ENCODE results near the gene GOLPH3. TPM values are rescaled to one million over a fixed set of nuclear protein-coding genes. Genes with fewer than 3 reads are reported as not detected.
"Not testable (repeated sequence)": the region's sequence is repeated elsewhere in the genome, so short reads cannot be mapped to it uniquely, and the experiment has no call there.

Gene GOLPH3
- polyA plus RNA-seq, 1 donor from 2014 or later, result 75.8 TPM

- Histone ChIP-seq H3K27me3 (ENCODE audit: insufficient read depth, low read depth, low read length) (no peaks in the 10 kb centered on the region), H3K27ac (ENCODE audit: low read length) (no peak overlapping the region), H3K9ac (ENCODE audit: low read length) (no peak overlapping the region), H3K4me2 (ENCODE audit: low read length) (no peak overlapping the region), H3K9me2 (ENCODE audit: insufficient read depth, low read length) (no peaks in the 10 kb centered on the region), H2AFZ (ENCODE audit: low read depth, low read length) (no peak overlapping the region), H3K36me3 (ENCODE audit: insufficient read depth, low read length) (no peaks in the 10 kb centered on the region), H3K9me3 (ENCODE audit: low read length) (no peaks in the 10 kb centered on the region), H3K79me2 (replicated peaks; ENCODE audit: insufficient read depth, low read length) (no peaks in the 10 kb centered on the region), H3K4me3 (ENCODE audit: low read length) (no peak overlapping the region), H3F3A (ENCODE audit: insufficient read depth, low read length, poor library complexity, severe bottlenecking) (no peaks in the 10 kb centered on the region), H4K20me1 (ENCODE audit: insufficient read depth) (no peaks in the 10 kb centered on the region)
- no peak for TF ChIP-seq CTCF (IDR thresholded peaks at IDR 0.05; ENCODE audit: poor library complexity, severe bottlenecking)
- TF ChIP-seq EZH2 (IDR thresholded peaks at IDR 0.05; ENCODE audit: borderline replicate concordance, insufficient read depth, low read length, poor library complexity, severe bottlenecking), result no peak
- no peak for TF ChIP-seq EP300 (conservative IDR thresholded peaks at IDR 0.05; ENCODE audit: poor library complexity, severe bottlenecking)
- TF ChIP-seq RAD21 (conservative IDR thresholded peaks at IDR 0.05), result no peak
- TF ChIP-seq SMC3 (conservative IDR thresholded peaks at IDR 0.05; ENCODE audit: poor library complexity), result no peak
- TF ChIP-seq POLR2AphosphoS5 (IDR thresholded peaks at IDR 0.05), result no peak
- TF ChIP-seq TAF1 (IDR thresholded peaks at IDR 0.05; ENCODE audit: low read depth), result no peak
- TF ChIP-seq, protein P1, sequence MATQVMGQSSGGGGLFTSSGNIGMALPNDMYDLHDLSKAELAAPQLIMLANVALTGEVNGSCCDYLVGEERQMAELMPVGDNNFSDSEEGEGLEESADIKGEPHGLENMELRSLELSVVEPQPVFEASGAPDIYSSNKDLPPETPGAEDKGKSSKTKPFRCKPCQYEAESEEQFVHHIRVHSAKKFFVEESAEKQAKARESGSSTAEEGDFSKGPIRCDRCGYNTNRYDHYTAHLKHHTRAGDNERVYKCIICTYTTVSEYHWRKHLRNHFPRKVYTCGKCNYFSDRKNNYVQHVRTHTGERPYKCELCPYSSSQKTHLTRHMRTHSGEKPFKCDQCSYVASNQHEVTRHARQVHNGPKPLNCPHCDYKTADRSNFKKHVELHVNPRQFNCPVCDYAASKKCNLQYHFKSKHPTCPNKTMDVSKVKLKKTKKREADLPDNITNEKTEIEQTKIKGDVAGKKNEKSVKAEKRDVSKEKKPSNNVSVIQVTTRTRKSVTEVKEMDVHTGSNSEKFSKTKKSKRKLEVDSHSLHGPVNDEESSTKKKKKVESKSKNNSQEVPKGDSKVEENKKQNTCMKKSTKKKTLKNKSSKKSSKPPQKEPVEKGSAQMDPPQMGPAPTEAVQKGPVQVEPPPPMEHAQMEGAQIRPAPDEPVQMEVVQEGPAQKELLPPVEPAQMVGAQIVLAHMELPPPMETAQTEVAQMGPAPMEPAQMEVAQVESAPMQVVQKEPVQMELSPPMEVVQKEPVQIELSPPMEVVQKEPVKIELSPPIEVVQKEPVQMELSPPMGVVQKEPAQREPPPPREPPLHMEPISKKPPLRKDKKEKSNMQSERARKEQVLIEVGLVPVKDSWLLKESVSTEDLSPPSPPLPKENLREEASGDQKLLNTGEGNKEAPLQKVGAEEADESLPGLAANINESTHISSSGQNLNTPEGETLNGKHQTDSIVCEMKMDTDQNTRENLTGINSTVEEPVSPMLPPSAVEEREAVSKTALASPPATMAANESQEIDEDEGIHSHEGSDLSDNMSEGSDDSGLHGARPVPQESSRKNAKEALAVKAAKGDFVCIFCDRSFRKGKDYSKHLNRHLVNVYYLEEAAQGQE (IDR thresholded peaks at IDR 0.05; ENCODE audit: borderline replicate concordance), result no peak
- TF ChIP-seq MXI1 (conservative IDR thresholded peaks at IDR 0.05; ENCODE audit: poor library complexity, severe bottlenecking), result no peak
These were observed 43.8 kb upstream of the GOLPH3 start for GRCh38 chr5:32217886-32218396.

- not testable (repeated sequence) for H3K27ac ChIP-seq (ENCODE audit: low read length); H4K20me1 ChIP-seq (ENCODE audit: insufficient read depth); H3K4me3 ChIP-seq (ENCODE audit: low read length); H3K9me3 ChIP-seq (ENCODE audit: low read length); H3K9ac ChIP-seq (ENCODE audit: low read length); H3K4me2 ChIP-seq (ENCODE audit: low read length); H3F3A ChIP-seq (ENCODE audit: insufficient read depth, low read length, poor library complexity, severe bottlenecking); H3K79me2 ChIP-seq (replicated peaks; ENCODE audit: insufficient read depth, low read length); H3K36me3 ChIP-seq (ENCODE audit: insufficient read depth, low read length); H3K9me2 ChIP-seq (ENCODE audit: insufficient read depth, low read length); H2AFZ ChIP-seq (ENCODE audit: low read depth, low read length); H3K27me3 ChIP-seq (ENCODE audit: insufficient read depth, low read depth, low read length)
These were observed 40.2 kb upstream of the GOLPH3 start for GRCh38 chr5:32214344-32214743.

- Histone ChIP-seq H4K20me1 (ENCODE audit: insufficient read depth) (no peaks in the 10 kb centered on the region), H3K4me3 (ENCODE audit: low read length) (no peak overlapping the region), H3K9ac (ENCODE audit: low read length) (no peak overlapping the region), H2AFZ (ENCODE audit: low read depth, low read length) (no peak overlapping the region), H3K36me3 (ENCODE audit: insufficient read depth, low read length) (no peaks in the 10 kb centered on the region), H3F3A (ENCODE audit: insufficient read depth, low read length, poor library complexity, severe bottlenecking) (no peaks in the 10 kb centered on the region), H3K79me2 (replicated peaks; ENCODE audit: insufficient read depth, low read length) (no peaks in the 10 kb centered on the region), H3K27ac (ENCODE audit: low read length) (no peak overlapping the region), H3K4me2 (ENCODE audit: low read length) (no peak overlapping the region), H3K9me3 (ENCODE audit: low read length) (no peaks in the 10 kb centered on the region), H3K27me3 (ENCODE audit: insufficient read depth, low read depth, low read length) (no peaks in the 10 kb centered on the region), H3K9me2 (ENCODE audit: insufficient read depth, low read length) (no peaks in the 10 kb centered on the region)
- no peak for TF ChIP-seq EP300 (conservative IDR thresholded peaks at IDR 0.05; ENCODE audit: poor library complexity, severe bottlenecking)
- no peak for TF ChIP-seq POLR2AphosphoS5 (IDR thresholded peaks at IDR 0.05)
- TF ChIP-seq RAD21 (conservative IDR thresholded peaks at IDR 0.05), result no peak
- no peak for TF ChIP-seq CTCF (IDR thresholded peaks at IDR 0.05; ENCODE audit: poor library complexity, severe bottlenecking)
- no peak for TF ChIP-seq TAF1 (IDR thresholded peaks at IDR 0.05; ENCODE audit: low read depth)
- TF ChIP-seq MXI1 (conservative IDR thresholded peaks at IDR 0.05; ENCODE audit: poor library complexity, severe bottlenecking), result no peak
- no peak for TF ChIP-seq SMC3 (conservative IDR thresholded peaks at IDR 0.05; ENCODE audit: poor library complexity)
- TF ChIP-seq EZH2 (IDR thresholded peaks at IDR 0.05; ENCODE audit: borderline replicate concordance, insufficient read depth, low read length, poor library complexity, severe bottlenecking), result no peak
- TF ChIP-seq, protein P1 (IDR thresholded peaks at IDR 0.05; ENCODE audit: borderline replicate concordance), result no peak
These were observed 36.0 kb upstream of the GOLPH3 start for GRCh38 chr5:32210151-32210550.

Data from neural cell (in vitro differentiated cells).